Germinal center (tissue), 1 donor: ENCODE results near the gene RNASE11.
A peak's percentile ranks its signal among the peaks of the same experiment; 100 is the strongest.
"Not testable (repeated sequence)": the region's sequence is repeated elsewhere in the genome, so short reads cannot be mapped to it uniquely, and the experiment has no call there.

Source experiments
- DNase-seq: peaks from one replicate; pipeline ENCODE4 v3.0.0; 2012; ENCODE audit warnings: mixed read lengths, low spot score

RNASE11 gene

DNA sequence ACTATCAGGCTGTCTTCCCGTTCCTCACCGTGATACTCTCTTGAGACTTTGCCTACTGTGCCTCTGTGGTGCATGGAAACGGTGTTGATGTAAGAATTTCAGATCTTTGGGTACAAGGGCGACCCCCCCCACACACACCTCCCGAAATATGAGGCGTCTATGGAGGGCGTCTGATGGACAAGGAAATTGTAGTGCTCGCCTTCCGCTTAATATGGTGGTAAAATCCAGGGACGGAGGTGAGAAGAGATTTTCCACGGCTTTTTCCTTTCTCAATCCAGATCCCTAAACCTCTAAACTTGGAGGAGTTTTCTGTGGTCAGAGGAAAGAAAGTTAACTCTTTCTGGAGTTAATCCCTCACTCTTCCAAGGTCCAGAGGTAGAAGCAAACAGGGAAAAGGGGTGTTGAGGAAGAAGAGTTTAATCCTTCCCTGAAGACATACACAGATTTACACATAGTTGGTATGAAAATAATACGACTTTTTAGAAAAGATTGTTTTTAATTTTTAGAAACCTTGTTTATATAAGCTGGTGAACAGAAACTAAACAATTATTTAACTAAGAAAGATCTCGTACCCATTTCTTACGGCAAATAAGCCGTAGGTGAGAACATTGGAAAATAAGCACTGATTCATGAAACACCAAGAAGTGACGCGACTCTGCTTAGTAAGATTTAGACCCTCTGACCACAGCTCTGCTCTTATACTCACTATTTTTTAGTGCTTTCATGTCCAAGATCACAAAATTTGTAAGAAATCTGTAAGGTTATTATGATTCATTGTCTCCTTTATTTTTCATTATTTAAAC is 26.4 kb upstream of the RNASE11 start:
- no peak for DNase-seq

DNA sequence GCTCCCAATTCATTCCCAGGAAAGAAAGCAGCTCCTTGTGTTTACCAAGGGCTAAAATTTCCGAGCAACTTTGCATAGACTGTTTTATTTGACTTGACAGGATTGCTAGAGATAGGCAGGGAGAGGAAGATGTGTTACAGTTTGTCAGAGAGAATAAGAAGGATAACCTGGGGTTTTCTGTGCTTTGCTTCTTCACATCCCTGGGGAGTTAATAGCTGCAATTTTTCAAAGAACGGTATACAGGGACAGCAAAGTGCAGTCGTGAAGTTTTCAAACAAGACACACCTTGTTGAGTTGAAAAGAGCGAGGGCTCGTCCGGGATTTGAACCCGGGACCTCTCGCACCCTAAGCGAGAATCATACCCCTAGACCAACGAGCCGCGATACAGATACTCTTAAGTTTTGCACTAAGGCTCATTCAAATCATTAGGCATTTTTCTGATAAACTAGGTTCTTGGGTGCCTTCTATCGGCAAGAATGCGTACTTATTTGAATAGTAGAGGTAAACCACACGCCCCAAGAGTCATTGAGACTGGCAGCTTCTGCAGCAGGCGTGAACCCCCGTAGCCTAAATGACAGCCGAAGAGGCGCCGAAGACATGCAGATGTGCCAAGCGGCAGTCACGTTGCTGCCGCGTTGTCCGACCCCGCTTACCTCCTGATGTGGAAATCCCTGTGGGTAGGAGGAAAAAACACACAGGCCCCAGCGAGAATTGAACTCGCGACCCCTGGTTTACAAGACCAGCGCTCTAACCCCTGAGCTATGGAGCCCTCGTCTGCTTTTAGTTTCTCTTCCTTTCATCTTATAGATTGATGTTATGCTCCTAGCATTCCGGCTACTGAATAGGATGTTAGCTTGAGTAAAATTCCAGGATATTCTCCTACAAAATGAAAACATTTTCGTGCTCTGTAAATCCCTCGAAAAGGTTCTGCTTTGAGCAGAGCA is 25.6 kb upstream of the RNASE11 start:
- peak; percentile 75 for DNase-seq

DNA sequence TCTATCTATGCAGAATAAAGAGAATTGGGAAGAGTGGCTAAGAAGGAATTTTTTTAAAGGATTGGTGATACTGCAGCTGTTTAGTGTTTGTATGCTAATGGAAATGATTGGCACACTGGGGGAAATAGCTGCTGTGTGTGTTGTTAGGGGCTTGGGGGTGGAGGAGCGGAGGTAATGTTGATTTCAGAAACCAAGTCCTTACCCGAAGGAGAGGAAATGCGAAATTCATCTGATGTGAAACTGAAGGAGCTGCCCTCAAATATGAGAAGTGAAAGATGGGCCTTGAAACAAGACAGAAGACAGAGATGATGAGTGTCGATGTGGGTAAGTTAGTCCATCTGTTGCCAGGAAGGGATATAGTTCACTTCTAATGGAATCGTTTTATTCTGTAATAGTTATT is 24.6 kb upstream of the RNASE11 start:
- peak; percentile 51 for DNase-seq

DNA sequence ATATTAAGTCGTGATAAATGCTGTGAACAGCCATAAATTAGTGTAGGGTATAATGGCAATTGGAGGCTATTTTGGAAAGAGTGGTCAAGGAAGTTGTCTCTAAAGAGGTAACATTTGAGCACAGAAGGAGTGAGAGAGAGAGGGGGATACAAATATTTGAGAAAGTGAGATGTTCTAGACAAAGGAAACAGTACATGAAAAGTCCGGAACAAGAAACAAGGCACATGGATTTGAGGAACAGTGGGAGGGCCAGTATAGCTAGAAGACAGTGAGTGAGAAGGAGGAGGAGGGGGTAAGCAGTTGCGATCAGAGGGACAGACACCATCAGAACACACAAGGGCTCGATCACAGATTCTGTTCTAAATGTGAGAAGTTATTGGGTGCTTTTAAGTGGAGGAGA is 23.5 kb upstream of the RNASE11 start:
- DNase-seq = no peak

DNA sequence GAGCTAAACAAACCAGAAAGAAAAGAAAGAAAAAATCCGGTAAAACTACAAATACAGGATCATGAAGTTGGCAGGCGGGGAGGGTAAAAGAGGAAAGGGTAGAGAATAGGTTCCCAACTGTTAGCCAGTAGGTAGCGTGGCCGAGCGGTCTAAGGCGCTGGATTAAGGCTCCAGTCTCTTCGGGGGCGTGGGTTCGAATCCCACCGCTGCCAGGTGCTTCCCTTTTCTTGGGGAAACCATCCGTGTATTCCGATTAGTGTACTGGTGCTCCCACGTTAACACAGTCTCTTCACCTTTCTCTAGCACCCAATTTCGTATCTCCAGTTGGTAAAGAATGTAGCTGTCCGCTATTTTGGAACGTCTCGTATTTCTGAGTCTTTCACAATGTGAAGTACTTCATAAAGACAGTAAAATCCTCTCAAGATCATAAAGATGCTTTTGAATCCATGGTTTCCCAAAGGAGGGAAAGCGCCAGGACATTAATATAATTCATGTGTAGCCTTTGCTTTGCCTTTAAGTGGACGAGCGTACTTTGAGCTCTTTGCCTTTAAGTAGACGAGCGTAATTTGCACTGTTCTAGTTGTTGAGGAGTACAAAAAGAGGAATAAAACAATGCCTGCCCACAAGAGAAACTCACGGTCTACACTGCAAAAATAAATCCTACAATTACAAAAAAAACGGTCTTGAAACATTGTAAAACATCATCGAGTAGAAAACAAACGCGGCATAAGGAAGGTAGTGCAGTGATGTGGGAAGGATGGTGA is 22.4 kb upstream of the RNASE11 start:
- DNase-seq = peak; percentile 45

GRCh38 chr14:20609215-20610001 is 21.6 kb upstream of the RNASE11 start:
- peak; percentile 80 for DNase-seq

GRCh38 chr14:20608383-20609110 is 20.7 kb upstream of the RNASE11 start:
- no peak for DNase-seq

- no peak for DNase-seq
Measured at GRCh38 chr14:20607617-20608016, 19.8 kb upstream of the RNASE11 start.

DNA sequence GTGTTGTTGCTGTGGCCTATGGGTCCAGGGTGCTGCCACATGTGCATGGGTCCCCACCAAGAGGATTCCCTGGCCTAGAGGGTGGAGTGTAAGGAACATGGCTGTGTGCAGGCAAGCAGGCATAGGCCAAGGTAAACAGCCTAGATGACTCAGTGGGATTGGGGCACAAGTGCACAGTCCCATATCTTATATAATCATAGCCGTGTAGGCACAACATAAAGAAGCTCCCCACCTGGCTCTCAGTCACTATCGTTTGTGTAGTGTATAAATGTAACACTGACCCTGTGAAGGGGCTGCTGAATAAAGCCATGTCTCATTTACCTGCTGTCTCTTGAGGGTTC is 19.1 kb upstream of the RNASE11 start:
- DNase-seq = no peak

- no peak for DNase-seq
Measured at GRCh38 chr14:20606190-20606901, 18.5 kb upstream of the RNASE11 start.

GRCh38 chr14:20603813-20604690 is 16.3 kb upstream of the RNASE11 start:
- DNase-seq = no peak

- DNase-seq = no peak
Measured at GRCh38 chr14:20602583-20602982, 14.8 kb upstream of the RNASE11 start.

GRCh38 chr14:20601522-20601921 is 13.7 kb upstream of the RNASE11 start:
- DNase-seq = no peak

DNA sequence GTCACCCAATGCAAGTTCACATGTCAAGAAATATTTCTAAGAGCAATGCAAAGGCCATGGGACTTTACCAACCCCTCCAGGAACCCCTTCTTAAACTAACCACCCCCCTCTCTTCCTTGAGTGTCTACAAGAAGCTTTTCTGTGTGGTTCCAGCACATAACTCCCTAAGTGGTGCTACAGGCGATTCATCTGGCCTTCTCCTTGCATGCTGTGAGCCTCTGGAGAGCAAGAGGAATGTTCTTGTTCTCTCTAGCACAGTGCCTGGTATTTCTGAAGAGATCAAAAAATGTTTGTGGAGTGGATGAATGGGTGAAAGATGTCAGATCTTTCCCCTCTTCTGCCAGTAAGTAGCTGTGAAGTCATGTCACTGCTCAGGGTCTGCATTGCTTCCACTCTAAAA is 9.3 kb upstream of the RNASE11 start:
- no peak for DNase-seq

DNA sequence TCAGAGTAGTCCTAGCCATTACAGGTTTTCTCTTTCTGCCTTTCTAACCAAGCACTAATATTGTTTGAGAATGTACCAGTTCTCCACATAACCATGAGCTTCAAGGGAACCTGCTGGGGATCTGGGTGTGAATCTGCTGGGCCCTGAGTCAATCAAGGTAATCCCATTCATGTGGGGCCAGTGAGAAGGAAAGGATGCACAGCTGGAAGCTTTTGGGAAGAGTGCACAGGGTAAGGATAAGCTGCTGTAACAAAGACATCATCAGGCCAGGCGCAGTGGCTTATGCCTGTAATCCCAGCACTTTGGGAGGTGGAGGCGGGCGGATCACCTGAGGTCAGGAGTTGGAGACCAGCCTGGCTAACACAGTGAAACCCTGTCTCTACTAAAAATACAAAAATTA is 7.9 kb upstream of the RNASE11 start:
- not testable (repeated sequence) for DNase-seq

GRCh38 chr14:20592574-20592973 is 4.8 kb upstream of the RNASE11 start:
- no peak for DNase-seq

- DNase-seq = no peak
Measured at GRCh38 chr14:20591235-20591634, 3.4 kb upstream of the RNASE11 start, which contains the start of gene RNASE12. RNASE12 (minus strand) TSS chr14:20591376; CDS start chr14:20590723, 653 bp downstream.

DNA sequence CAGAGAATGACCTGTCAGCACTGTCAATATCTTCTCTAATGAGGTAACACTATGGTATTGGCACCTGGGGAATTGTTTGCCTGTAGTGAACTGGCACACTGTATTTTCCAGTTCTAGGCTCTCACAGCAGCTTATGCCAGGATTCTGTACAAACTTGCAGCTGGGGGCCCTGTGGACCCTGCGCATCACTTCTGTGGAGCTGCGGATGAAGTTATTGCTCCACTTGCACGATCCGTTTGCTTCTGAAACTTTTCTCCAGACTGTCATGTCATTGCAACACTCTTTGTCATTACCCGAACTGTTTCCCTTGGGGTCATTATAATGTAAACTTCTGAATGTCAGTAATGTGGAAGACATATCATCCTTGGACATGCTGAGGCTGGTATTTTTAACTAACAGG is 3.9 kb downstream of the RNASE11 start:
- DNase-seq = no peak

DNA sequence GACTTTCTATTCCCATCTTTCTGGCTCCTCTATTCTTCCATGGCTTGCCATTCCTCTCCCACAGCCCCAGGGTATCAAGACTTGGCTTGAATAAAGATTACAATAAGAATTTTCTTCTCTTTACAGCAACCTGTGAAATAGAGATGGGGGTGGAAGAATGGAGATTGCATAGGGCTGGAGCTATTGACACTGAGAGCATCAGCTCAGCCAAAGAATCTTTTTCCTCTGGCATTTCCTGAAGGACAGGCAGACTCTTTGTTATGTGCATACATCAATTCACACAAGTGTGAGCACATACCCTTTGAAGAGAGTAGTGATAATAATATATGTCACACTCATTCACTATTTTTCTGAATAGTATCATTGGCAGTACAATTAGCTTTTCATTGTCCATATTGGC is 4.7 kb downstream of the RNASE11 start:
- no peak for DNase-seq
